HT-29 (cell line): ENCODE data around the gene ANTXR1. TPM values are rescaled to one million over a fixed set of nuclear protein-coding genes. Genes with fewer than 3 reads are reported as not detected.

Experiments
- DNase-seq: peaks from one replicate; pipeline ENCODE4 v3.0.0-alpha.2; 2015; ENCODE audit warnings: low spot score
- total RNA-seq: library from RNA; depleted of rRNA; stranded (reverse); fragments of >200 nt; shearing (Covaris generic); gene quantifications from 2 replicates; pipeline ENCODE4 v1.2.3, GENCODE V29; 2014

ANTXR1 gene
- total RNA-seq, 1 experiment from 2014 or later = not detected

DNA sequence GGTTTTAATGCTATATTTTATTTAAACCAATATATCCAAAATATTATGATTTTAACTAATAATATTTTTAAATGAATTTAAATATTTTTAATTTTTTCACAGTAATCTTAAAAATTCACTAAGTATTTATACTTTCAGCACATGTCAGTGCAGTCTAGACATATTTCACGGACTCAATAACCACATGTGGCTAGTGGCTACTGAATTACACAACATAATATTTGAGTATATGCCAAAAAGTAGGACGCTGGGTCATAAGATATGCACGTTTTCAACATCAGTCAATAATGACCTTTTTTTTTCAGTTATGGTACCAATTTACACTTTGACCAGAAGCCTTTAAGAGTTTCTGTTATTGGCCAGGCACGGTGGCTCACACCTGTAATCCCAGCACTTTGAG is 256.4 kb downstream of the ANTXR1 start:
- DNase-seq = no peak

DNA sequence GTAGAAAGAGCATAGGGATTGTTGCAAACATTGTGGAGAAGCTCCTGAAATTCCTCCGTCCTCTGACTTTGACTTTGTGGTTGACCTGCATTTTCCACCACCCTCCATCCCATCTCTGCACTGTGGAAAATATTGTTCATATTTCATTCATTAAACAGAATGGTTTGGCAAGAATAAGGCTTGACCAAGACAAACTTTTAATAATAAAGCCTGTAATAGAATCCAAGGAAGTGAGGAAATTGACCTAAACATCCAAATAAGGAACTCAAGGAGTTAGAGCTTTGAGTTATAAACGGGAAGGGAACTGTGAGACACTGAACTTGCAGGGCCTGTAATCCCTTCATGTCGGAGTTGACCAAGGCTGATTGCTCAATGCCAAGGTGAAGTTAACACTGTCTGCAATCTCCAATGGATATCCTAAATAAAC is 258.9 kb downstream of the ANTXR1 start:
- DNase-seq = no peak

DNA sequence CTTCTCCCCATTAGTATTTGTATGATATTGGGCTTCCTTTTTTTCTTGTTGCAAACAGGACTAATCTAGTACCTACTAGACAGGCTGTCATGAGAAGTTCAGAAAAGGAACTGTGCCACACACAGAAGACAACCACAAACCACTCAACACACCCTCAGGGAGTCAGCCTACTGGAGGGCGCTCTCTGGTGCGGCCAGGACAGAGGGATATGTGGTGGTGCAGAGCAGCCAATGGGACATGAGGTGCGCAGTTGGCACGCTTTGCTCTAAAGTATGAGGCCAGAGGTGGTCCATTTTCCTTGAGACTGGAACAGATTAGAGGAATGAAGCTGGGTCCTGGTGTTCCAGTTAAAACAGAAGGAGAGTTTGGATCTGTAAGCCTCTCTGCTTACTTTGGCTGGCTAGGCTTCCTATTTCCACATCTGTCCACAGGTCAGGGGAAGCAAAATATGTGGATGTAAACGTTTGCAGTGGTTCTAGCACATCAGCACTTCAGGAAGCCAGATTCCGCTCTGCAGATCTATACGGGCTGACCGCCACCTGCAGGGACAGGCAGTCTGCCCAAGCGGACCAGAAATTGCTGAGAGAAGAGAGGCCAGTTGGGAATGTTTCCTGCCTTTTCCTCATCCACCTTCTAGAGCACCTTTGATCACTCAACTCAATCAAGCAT is 260.0 kb downstream of the ANTXR1 start:
- DNase-seq = peak; percentile 14

DNA sequence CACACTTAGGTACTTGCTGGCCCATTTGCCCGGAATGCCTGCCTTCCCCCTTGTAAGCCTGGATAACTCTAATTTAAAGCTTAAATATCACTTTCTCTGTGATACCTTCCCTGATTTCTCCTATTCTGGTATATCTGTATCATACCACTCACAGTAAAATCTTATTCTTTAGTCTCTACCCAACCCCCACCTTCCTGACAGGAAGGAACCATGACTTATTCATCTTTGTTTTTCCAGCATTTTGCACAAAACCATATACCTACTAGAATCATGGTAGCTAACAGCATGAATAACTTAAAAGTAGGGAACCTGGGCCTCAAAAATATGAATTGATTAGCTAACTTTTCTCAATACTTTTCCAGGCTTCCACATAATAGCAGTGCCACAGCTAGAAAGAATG is 262.5 kb downstream of the ANTXR1 start:
- DNase-seq = no peak

DNA sequence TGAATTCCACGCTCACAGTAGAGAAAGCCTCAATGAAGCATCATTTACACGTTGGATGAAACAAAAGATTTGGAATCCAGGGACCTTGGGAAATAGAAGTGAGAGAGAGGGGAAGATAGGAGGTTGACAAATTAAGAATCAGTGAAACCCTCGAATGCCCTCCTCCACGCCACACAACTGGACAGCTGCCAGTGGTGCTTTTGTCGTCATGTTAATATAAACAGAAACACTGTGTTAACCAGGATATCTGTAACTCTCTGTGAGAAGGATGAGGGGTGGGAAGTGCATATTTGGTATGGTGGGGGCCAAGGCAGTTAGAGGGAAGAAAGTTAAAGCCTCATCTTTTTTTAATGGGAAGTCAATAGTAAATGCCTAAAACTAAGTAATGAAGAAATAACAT is 265.4 kb downstream of the ANTXR1 start:
- no peak for DNase-seq

DNA sequence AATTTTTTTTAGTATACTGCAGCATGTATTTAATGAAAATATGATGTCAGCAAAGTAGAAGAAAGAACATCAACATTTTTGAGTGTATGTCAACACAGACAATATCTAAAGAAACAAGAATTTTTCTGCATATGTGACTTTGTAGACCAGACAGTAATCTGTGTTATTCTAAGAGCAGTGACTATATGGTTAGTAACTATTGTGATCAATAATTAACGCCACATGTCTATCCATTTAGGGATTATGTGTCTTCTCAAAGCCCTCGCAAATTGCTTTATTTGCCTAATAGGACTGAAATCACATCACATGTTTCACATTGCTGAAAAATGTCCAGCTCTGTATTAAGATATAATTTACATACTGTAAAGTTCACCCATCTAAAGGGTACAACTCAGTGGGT is 266.2 kb downstream of the ANTXR1 start:
- DNase-seq = no peak

DNA sequence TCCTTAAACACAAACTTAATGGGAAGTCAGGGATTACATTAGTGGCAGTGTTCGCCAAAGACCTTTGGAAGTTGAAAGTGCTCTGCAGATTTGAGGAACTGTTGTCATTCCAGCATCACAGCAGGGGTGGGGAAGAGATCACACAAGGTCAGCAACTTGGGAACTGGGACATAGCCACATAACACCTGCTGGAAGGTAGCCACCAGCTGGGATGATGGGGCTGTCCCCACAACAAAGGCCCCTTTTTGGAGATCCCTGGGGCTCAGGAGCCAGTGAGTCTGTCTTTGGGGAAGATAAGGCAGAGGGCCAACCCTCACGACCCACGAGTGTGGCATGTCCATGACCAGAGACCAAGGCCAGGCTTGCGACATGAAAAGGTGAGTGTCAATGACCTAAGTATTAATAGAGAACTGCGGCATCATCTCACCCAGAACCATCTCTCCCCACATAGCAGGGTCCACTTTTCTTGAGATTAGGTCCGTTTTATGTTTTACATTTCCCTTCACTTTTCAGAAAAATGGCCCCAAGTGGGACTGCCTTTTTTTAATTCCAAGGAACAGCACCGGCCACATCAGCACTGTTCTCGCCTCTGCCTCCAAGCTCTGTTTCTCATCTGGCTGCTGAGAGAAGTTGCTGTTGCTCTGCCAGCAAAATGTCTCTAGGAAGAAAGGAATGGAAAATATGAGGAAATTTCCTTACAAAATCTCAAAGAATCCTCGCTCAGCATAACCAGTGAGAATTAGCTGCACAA is 267.1 kb downstream of the ANTXR1 start:
- DNase-seq = no peak

DNA sequence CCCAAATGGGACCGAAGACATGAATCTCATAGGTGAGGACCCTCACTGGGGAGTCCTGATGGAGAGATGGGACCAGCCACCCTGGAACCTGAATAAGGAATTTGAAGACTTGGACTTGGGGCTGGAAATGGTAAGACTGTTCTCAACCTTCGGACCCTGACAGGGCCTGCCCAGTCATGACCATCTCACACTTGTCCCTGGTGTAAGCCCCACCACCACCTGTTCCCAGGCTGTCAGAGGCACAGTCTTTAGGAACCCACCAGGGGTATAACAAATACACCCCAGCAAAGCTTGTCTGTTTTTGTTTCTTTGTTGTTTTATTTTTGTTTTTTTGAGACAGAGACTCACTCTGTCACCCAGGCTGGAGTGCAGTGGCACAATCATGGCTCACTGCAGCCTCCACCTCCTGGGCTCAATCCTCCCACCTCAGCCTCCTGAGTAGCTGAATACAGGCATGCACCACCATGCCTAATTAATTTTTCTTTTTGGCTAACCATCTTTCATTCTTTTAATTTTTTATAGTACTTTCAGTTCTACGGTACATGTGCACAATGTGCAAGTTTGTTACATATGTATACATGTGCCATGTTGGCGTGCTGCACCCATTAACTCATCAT is 267.9 kb downstream of the ANTXR1 start:
- no peak for DNase-seq

DNA sequence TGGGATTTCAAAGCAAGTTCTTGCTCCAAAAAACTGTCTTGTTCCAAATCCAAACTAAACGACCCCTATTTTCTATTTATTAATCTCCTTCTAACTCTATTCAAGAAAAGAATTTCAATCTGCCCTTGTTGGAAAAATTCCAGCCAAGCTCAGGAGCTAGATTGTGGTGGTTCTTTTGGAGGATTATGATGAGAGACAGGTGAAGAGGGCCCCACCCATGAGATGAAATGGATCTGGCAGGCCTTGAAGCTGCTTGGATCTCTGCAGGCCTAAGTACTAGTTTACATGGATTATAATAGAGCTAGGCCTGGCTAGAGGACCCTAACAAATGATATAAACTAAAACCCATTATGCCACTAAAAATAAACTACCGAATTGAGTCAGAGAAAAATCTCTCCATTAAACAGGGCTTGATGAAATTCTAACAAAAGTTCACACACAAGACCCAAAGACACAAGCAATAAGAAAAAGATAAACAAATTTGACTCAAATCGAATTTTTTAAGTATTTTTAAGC is 272.5 kb downstream of the ANTXR1 start:
- no peak for DNase-seq

DNA sequence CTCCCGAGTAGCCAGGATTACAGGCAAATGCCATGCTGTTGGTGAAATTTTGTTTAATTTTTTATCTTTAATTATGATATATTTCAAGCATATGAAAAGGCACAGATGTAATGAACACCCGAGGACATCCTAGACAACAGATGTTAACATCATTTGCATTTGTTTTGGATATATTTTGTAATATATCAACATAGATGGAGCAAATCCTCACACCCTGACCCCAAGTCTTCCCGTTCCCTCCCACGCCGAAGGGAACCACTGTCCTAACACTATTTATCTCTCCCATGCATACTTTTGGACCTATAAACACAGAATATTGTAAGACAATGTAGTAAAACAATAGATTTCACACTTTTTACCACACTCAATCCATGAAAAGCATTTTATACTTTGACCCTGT is 274.6 kb downstream of the ANTXR1 start:
- no peak for DNase-seq

DNA sequence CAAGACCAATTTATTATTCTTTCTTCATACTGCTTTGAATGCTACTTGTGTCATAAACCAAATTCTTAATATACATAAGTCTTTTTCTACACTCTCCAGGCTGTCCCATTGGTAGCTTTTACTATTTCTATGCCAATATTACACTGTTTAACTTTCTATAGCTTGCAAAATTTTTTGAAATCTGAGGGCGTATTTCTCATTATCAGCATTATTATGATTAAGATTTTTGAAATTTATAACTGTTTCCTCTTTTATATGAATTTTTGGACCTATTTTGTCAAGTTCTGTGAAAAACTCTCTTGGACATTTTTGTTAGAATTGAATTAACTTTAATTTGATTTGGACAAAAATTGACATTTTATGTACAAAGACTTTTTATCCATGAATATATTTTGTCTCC is 275.4 kb downstream of the ANTXR1 start:
- DNase-seq = no peak

DNA sequence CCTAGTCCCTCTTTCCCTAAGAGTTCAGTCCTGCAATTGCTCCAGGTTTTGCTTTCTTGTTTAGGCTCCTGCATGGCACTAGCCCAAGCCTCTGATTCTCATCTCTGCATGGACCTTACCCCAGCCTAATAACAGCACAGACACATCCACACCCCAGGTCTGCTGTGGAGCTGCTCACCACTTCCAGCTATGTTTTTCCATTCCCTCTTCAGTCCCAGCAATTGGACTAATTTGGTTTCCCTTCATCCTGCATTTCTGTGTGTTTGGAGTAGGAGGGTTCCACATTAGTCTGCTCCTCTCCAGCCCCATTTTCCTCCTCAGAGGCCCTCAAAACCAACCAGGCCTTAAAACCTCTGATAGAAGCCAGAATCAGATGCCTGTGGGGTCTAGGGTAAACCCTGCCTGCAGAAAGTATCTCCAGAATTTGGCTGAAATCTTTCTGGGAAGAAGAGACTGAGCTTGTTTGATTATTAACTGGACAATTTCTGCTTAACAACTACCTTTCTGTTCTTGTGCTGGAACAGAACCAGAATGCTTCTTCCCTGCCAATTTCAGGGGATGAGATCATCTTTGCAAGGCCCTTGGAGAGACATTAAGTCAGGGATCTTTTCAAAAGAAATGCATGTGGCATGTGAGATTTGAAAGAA is 278.1 kb downstream of the ANTXR1 start:
- DNase-seq = no peak

DNA sequence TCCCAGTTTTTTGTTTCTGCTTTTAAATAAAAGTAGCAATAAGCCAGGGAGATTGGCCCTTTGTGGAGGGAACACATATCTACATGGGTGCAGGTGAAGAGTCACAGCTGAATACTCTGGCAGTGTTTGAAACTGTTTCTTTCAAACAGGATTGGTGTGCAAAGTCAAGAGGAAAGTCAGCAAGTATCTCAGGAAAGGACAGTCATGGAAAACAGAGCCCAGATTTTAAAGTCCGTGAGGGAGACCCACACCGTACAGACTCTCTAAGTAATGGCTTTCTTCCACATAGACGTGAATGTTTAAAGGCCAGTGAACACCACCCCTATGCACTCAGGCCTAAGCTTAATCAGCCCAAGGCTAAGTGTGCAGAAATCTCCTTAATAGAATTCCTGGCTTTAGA is 278.7 kb downstream of the ANTXR1 start:
- no peak for DNase-seq

DNA sequence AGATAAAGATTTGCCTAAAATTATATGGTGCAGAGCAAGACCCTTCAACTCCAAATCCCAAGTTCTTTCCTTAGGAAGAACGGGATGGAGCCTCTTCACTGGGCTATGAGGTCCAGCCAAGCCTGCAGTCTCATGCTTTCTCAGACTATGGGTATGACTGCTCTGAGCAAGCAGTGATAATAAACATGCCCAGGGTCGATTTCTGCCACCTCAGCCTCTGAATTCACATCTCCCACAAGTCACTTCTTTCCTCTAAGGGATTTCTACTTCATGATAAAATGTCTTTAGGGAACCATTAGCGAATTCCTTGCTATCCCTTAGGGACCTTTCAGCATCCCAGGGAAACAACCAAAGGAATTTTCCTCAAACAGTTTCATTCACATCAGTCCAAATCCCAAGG is 279.3 kb downstream of the ANTXR1 start:
- DNase-seq = no peak

DNA sequence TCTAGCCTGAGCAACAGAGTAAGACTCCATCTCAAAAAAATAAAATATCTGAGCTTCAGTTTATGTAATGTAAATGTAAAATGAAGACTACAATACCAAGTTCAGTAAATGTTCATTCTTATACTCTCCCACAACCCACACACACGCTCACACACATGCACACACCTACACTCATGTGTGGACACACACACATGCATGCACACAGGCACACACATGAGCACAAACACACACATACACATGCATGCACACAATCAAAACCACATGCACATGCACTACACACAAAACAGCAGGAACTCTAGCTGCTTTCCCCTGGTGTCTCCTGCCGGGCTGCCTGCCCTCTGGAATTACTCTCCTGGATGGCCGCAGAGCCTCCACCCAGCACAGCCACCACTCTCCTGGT is 283.4 kb downstream of the ANTXR1 start:
- DNase-seq = no peak

DNA sequence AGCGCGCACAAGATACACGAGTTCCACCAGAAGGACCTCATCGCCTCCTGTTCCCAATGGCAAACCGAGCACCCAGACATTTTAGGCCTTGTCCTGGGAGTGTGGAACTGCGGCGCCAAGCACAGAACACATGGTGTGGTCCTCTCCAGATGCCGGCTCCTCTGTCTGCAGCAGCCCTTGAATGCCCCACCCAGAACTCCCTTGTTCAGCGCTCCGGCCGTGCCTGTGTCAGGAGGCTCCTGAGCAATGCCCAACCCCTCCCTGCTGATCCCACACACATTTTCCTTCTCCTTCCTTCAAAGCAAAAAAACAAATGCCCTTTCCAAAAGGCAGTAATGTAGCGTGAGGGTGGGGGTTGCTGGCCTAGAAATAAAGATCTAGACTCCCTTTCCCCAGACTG is 284.2 kb downstream of the ANTXR1 start:
- no peak for DNase-seq

DNA sequence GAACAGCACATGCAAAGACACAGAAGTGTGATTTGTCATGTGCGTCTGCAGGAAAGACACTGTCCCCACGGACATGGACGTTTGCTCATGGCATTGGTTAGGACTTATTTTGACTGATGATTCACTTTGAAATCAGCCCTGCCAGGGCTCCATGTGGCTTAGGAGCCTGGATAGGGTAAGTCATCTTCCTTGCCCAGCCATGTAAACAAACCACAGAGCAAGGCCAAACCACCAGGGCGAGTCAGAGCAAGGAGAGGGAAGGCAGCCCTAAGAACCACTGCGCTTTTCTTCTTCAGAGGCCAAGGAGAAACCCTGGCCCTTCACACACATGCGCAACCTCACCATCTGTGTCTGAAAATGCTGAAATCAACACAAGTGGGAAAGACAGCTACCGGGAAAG is 285.3 kb downstream of the ANTXR1 start:
- no peak for DNase-seq

DNA sequence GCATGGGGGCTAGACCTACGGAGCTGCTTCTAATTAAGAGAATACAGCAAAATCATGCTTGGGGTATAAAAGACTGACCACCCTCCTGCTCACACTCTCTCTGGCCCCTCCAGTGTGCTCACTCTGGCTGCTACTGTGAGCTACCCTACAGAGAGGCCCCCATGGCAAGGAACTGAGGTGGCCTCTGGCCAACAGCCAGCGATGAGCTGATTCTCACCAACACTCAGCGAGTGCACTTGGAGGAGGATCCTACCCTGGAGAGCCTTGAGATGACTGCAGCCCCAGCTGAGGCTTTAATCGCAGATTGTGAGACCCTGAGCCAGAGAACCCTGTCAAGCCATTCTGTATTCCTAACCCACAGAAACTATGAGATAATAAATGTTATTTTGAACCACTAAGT is 285.9 kb downstream of the ANTXR1 start:
- no peak for DNase-seq
